ENCODE data around the gene CPSF4L.

GRCh38 chr17:73266796-73267195 lies 5.1 kb upstream of the CPSF4L start:
- TF ChIP-seq CTCF (IDR thresholded peaks at IDR 0.05): no peak
- TF ChIP-seq POLR2A (IDR thresholded peaks at IDR 0.05): no peak
